22Rv1 (cell line): ENCODE data around the gene FAM236A.
"Not testable (repeated sequence)": the region's sequence is repeated elsewhere in the genome, so short reads cannot be mapped to it uniquely, and the experiment has no call there.

Source experiments
- CTCF ChIP-seq: fragments of 450-650 bp; IDR thresholded peaks from 2 replicates; pipeline ENCODE4 v1.5.1; 2017; ENCODE audit warnings: mild to moderate bottlenecking
- ZFX ChIP-seq: fragments of 450-650 bp; IDR thresholded peaks from 2 replicates; pipeline ENCODE4 v1.6.1; 2017; ENCODE audit warnings: antibody characterized with exemption, borderline replicate concordance

- not testable (repeated sequence) for TF ChIP-seq CTCF, ZFX
Observed at GRCh38 chrX:72889740-72890139, 48.3 kb upstream of the FAM236A start.
